NCI-H345 treated with DMSO at 0.1 percent for 48 hours (cell line): ENCODE results near the gene LDLRAD4.

Experiments
- DNase-seq: peaks from one replicate; lab custom pipeline; 2025; ENCODE audit not compliant: unreplicated experiment; lab: John Stamatoyannopoulos, UW

The LDLRAD4 gene

GRCh38 chr18:13227910-13228309 is 9.3 kb downstream of the LDLRAD4 start:
- DNase-seq, result no peak

GRCh38 chr18:13229001-13229671 is 10.6 kb downstream of the LDLRAD4 start:
- DNase-seq, result no peak

- DNase-seq, result no peak
Observed at GRCh38 chr18:13231151-13231550, 12.6 kb downstream of the LDLRAD4 start.

GRCh38 chr18:13232086-13232917 is 13.7 kb downstream of the LDLRAD4 start:
- DNase-seq, result no peak

GRCh38 chr18:13232971-13233786 is 14.6 kb downstream of the LDLRAD4 start:
- no peak for DNase-seq

GRCh38 chr18:13233787-13234783 is 15.5 kb downstream of the LDLRAD4 start:
- no peak for DNase-seq

GRCh38 chr18:13235421-13235831 is 16.9 kb downstream of the LDLRAD4 start:
- DNase-seq, result no peak

GRCh38 chr18:13235981-13236380 is 17.4 kb downstream of the LDLRAD4 start:
- DNase-seq, result no peak

- no peak for DNase-seq
Observed at GRCh38 chr18:13236411-13236810, 17.9 kb downstream of the LDLRAD4 start.

- DNase-seq, result no peak
Observed at GRCh38 chr18:13237073-13237472, 18.5 kb downstream of the LDLRAD4 start.

- no peak for DNase-seq
Observed at GRCh38 chr18:13237641-13238040, 19.1 kb downstream of the LDLRAD4 start.

GRCh38 chr18:13239171-13239956 is 20.8 kb downstream of the LDLRAD4 start:
- DNase-seq, result no peak

GRCh38 chr18:13240060-13240725 is 21.6 kb downstream of the LDLRAD4 start:
- no peak for DNase-seq

GRCh38 chr18:13241083-13241892 is 22.7 kb downstream of the LDLRAD4 start:
- DNase-seq, result no peak

GRCh38 chr18:13241893-13242175 is 23.3 kb downstream of the LDLRAD4 start:
- DNase-seq, result no peak

GRCh38 chr18:13242797-13243196 is 24.2 kb downstream of the LDLRAD4 start:
- DNase-seq, result no peak

- no peak for DNase-seq
Observed at GRCh38 chr18:13243363-13243762, 24.8 kb downstream of the LDLRAD4 start.

- DNase-seq, result no peak
Observed at GRCh38 chr18:13244135-13244534, 25.6 kb downstream of the LDLRAD4 start.
